ENCODE measurements around the gene PRKCE. TPM values are rescaled to one million over a fixed set of nuclear protein-coding genes. Genes with fewer than 3 reads are reported as not detected.

Gene PRKCE
- total RNA-seq, 4 donors from 2014 or later: 20.0 to 29.7 (median 25.2) TPM

DNA sequence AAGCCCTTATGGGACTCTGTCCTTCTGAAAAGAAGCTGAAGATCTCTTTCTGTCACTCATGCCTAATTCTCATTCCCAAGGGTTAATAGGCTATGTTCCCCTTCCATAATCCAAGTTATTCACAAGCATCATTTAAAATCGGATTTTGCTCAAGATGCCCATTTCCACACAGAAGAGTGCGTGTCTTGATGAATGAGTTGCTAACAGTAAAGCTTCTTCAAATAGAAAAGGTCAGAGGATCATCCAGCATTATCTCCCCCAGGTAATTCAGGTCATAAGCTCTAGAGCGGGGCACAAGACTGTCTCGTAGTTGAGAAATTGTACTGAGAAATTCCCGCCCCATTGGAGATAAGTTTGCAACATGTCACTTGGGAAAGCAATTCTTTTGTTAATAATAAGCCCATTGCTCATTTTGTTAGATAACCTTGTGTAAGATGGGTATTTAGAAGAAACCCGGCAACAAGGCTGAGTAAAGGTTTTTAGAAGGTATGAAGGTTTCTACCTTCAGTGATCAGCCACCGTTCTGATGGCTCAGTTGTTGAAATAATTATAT lies 355.1 kb downstream of the PRKCE start:
- Histone ChIP-seq H3K27ac (no peak overlapping the region), H3K4me3 (no peak overlapping the region), H3K9me3 (no peaks in the 10 kb centered on the region), H3K4me1 (peaks cover 0 to 5% (median 0%) of the 10 kb centered on the region in 4 donors), H3K27me3 (no peaks in the 10 kb centered on the region), H3K36me3 (peaks cover 0 to 6% (median 0%) of the 10 kb centered on the region in 3 donors)
- no peak for TF ChIP-seq POLR2A (IDR thresholded peaks at IDR 0.05)
- DNase-seq: no peak

DNA sequence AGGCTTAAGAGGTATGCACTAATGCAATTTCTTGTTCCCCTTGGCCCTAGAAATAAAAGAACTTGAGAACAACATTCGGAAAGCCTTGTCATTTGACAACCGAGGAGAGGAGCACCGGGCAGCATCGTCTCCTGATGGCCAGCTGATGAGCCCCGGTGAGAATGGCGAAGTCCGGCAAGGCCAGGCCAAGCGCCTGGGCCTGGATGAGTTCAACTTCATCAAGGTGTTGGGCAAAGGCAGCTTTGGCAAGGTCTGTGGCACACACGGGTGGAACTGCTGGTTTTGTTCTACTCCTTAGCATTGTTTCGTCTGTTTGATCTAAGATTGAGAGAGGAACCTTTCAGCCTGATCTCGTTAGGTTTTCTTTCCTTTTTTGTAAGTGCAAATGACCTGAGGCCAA lies 355.9 kb downstream of the PRKCE start:
- H3K9me3 ChIP-seq: no peaks in the 10 kb centered on the region
- H3K4me3 ChIP-seq: no peak overlapping the region
- H3K4me1 ChIP-seq: peaks cover 0 to 5% (median 0%) of the 10 kb centered on the region in 4 donors
- no peak for DNase-seq
- no peaks in the 10 kb centered on the region for H3K27me3 ChIP-seq
- H3K36me3 ChIP-seq: peaks cover 0 to 6% (median 0%) of the 10 kb centered on the region in 3 donors
- no peak overlapping the region for H3K27ac ChIP-seq
- TF ChIP-seq, protein P1, sequence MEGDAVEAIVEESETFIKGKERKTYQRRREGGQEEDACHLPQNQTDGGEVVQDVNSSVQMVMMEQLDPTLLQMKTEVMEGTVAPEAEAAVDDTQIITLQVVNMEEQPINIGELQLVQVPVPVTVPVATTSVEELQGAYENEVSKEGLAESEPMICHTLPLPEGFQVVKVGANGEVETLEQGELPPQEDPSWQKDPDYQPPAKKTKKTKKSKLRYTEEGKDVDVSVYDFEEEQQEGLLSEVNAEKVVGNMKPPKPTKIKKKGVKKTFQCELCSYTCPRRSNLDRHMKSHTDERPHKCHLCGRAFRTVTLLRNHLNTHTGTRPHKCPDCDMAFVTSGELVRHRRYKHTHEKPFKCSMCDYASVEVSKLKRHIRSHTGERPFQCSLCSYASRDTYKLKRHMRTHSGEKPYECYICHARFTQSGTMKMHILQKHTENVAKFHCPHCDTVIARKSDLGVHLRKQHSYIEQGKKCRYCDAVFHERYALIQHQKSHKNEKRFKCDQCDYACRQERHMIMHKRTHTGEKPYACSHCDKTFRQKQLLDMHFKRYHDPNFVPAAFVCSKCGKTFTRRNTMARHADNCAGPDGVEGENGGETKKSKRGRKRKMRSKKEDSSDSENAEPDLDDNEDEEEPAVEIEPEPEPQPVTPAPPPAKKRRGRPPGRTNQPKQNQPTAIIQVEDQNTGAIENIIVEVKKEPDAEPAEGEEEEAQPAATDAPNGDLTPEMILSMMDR (IDR thresholded peaks at IDR 0.05): no peak
- no peak for TF ChIP-seq POLR2A (IDR thresholded peaks at IDR 0.05)

DNA sequence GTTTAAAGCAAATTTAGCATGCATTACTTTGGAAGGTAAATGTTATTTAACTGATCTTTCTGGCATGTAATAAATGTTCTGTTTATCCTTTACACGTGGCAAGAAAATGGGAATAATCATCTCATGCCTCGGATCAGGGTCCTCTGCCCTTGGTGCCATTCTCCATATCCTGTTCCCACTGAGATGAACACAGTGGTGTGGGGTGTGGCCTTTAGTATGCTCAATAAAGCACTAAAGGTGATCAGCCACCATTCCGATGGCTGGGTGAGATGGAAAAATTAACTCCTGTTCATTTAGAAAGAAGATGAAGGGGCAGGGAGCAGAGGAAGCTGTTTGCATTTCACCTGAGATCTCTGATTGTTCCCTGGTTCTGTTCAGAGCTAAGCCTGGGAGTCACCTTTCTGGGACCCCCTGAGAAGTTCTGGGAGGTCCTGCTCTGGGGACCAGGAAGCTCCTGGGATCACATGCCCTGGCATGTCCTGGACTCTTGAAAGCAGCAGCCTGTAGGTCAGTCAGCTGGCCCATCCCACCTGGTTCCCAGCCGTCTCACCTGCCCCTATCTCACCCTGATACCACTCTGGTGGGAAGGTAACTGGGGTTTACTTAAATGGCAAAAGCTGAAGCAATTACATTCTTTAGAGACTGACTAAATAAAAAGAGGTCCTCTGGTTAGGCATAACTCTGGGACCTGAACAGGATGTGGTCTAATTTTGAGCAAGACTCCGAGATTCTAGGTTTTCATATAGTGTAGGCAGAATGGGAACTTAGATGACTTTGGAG lies 356.8 kb downstream of the PRKCE start:
- Histone ChIP-seq H3K9me3 (no peaks in the 10 kb centered on the region), H3K27ac (no peak overlapping the region), H3K36me3 (peaks cover 0 to 6% (median 0%) of the 10 kb centered on the region in 3 donors), H3K27me3 (no peaks in the 10 kb centered on the region), H3K4me3 (no peak overlapping the region), H3K4me1 (peaks cover 0 to 5% (median 0%) of the 10 kb centered on the region in 4 donors)
- TF ChIP-seq, protein P1 (IDR thresholded peaks at IDR 0.05): no peak
- TF ChIP-seq POLR2A (IDR thresholded peaks at IDR 0.05): no peak
- DNase-seq: peak in 1 of 3 donors; percentile 65

- Histone ChIP-seq H3K36me3 (peaks cover 0 to 10% (median 0%) of the 10 kb centered on the region in 3 donors), H3K27ac (no peak overlapping the region), H3K4me1 (peaks cover 0 to 5% (median 0%) of the 10 kb centered on the region in 4 donors), H3K9me3 (no peaks in the 10 kb centered on the region), H3K27me3 (no peaks in the 10 kb centered on the region), H3K4me3 (no peak overlapping the region)
- TF ChIP-seq, protein P1 (IDR thresholded peaks at IDR 0.05): no peak
- no peak for TF ChIP-seq POLR2A (IDR thresholded peaks at IDR 0.05)
- no peak for DNase-seq
Observed at GRCh38 chr2:46009315-46009714, 357.8 kb downstream of the PRKCE start.

DNA sequence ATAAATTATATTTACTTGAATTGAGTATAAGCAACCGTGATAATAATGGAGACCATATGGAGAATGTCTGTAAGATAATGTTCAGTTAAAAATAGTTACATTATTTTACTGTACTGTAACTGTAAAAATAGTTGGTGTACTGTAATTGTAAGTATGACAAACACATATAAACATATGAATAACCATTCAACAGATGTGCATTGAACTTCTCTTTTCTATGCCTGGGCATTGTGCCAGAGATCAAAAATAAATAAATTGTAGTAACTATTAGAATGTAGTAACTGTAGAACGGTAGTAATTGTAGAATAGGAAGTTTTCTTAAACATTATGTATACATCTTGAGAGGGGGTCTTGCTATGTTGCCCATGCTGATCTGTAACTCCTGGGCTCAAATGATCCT lies 358.3 kb downstream of the PRKCE start:
- Histone ChIP-seq H3K4me1 (peaks cover 0 to 5% (median 0%) of the 10 kb centered on the region in 4 donors), H3K36me3 (peaks cover 0 to 10% (median 0%) of the 10 kb centered on the region in 3 donors), H3K4me3 (no peak overlapping the region), H3K9me3 (no peaks in the 10 kb centered on the region), H3K27me3 (no peaks in the 10 kb centered on the region), H3K27ac (no peak overlapping the region)
- TF ChIP-seq, protein P1 (IDR thresholded peaks at IDR 0.05): no peak
- TF ChIP-seq POLR2A (IDR thresholded peaks at IDR 0.05): no peak
- no peak for DNase-seq
